HG03354 (cell line): ENCODE results near the gene RAB25.
"Not testable (repeated sequence)": the region's sequence is repeated elsewhere in the genome, so short reads cannot be mapped to it uniquely, and the experiment has no call there.

Source experiments
- ATAC-seq: cut with Tn5 transposase; IDR thresholded peaks from one replicate; pipeline ENCODE4 v1.9.1; 2021; ENCODE audit warnings: mild to moderate bottlenecking; ENCODE audit not compliant: unreplicated experiment, poor library complexity, severe bottlenecking

RAB25 gene

DNA sequence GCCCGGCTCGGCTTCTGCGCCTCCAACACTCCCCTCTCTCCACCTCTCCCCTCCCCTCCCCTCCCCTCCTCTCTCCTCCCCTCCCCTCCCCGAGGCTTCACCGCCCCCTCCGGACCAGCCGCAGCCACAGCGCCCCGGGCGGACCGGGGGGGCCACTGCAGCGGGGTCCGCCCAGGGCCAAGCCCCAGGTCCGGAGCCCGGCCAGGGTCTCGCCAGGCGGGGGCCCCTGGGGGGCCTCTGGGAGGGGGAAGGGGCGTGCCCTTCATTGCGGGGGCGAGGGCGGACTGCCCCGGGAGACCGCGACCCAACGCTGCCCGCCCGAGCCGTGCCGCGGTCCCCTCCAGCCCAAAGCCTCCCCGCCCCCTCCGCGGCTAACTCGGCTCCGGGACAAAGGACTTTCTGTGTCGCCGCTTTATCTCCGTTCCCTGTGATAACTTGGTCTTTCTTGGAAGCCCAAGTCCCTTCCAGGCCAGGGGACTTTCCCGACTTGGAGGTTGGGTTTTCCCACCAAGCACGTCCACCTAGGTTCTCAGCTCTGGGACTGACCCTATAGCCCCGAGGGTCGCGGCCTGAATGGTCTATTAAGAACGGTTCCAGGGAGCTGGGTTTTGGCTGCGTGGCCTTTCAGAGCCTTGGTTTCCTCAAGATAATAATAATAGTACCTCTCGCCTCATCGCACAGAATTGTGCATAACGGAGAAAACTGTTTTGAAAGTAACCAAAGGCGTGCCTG is 7.0 kb upstream of the RAB25 start, which contains the start of gene UBQLN4:
Gene UBQLN4 (minus strand): TSS at position 31 of the 732 bp plus-strand sequence. CDS start 97 bp downstream, outside the sequence.
- ATAC-seq, result peak; percentile 60

DNA sequence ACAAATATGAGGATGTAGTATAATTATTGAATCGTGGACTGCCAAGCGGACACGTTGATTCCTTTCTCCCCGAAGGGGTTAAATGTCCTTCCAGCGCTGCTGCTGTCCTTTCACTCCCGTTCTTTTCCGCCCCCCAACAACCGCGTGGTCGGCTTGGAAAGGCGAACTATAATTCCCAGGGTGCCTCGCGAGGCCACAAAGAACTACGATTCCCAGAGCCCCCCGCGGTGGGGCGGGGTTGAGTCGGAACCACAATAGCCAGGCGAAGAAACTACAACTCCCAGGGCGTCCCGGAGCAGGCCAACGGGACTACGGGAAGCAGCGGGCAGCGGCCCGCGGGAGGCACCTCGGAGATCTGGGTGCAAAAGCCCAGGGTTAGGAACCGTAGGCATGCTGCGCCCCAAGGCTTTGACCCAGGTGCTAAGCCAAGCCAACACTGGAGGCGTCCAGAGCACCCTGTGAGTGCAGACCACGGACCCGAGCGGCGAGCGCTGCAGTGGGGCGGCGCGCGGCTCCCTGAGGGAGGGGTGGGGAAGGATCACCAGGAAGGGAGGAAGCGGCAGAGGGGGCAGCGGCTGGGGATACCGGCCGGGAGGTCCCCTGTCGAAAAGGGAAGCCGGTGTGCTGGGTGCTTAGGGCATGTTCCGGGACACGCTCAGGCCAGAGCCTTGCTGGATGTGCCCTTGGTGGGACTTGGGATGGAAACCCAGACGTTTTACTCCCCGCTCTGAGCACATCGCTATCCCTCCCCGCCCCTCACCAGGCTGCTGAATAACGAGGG is 6.3 kb upstream of the RAB25 start, which contains the start of gene LAMTOR2:
Gene LAMTOR2 (plus strand): TSS at position 283 of the 781 bp plus-strand sequence. CDS start 108 bp downstream, at position 391.
- peak; percentile 75 for ATAC-seq

DNA sequence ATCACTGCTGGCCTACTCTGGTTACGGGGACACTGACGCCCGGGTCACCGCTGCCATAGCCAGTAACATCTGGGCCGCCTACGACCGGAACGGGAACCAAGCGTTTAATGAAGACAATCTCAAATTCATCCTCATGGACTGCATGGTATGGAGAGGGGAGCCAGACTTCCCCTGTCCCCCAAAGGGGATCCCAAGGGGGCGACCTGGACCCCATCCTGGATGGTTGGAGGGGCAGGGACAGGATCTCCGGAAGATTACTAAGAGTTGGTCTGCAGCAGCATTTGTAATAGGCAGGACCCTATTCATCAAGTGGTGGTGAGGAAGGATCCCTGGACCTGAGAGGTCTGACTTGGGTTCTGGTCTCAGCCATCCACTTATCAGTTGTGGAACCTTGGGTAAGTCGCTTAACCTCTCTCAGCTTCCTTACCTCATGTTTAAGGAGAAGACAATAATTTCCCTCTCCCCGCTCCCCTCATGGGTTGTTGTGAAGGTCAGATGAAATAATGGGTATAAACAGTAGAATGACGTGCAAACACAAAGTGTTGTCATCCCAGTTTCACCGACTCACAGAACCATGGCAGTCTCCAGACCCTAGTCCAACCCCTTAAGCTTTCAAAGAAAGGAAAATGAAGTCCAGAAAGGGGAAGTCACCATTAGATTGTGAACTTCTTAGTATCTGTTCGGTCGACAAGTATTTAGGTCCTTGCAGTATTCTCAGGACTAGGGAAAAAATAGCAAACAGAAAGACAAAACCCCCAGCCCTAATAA is 5.5 kb upstream of the RAB25 start:
- ATAC-seq, result no peak

DNA sequence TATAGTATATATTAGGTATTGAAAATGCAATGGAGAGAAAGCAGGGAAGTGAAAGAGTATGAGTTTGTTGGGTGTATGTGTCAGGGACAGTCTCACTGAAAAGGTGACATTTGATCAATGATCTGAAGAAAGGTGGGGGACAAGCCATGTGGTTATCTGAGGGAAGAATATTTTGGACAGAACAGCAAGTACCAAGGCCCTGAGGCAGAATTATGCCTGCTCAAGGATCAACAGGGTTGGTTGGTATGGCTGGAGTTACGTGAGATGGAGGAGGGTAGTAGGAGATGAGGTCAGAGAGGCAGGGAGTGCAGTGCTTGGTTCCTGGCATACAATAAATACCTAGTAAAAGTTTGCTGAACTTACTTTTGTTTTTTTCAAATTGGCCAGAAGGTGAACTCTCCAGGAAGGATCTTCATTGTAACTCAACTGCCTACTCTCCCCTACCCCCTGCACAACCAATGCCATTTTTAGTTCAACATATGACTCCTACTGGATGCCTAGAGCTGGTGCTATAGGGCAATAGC is 4.6 kb upstream of the RAB25 start:
- ATAC-seq, result no peak

DNA sequence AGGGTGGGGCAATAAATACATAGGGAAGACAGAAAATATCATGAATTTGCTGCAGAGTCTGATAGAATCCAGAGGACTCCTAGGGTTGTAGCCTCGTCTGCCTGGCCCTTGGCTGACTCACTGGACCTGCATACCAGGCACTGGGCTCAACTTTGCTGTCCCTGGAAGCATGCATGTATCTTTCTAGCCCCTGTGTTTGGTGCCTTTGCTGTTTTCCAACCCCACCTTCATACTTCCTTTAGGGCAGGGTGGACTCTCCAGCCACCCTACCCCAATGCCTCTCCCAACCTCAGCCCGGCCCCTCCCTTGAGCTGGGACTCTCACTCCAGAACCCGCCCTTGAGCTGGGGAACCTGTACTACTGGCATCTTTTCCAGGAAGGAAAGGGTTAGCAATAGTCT is 1.2 kb downstream of the RAB25 start:
- no peak for ATAC-seq

DNA sequence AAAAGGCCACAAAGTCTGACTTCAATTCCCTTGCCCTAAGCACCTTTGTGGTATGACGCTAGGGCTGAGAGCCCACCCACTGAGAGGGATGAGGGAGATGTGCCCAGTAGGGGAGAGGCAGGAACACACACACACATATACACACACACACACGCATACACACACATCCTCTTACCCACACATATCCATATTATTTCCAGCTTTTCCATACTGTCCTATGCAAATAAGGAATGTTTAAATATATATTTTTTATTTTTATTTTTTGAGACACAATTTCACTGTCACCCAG is 3.0 kb downstream of the RAB25 start:
- ATAC-seq, result no peak

DNA sequence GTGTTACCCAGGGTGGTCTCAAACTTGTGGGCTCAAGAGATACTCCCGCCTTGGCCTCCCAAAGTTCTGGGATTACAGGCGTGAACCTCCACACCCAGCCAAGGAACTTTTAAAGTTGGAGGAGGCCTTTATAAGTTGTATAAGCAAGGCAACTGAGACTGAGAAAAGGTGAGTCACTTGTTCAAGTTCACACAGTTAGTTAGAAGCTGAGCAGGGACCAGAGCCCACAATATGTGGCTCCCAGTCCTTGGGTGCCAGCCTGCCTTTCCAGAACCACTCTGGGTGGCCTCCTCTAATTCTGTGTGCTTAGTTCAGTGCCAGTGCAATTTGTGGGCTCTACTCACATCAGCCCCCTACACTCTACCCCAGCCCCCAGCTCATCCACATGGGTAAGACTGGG is 3.7 kb downstream of the RAB25 start:
- ATAC-seq, result no peak

DNA sequence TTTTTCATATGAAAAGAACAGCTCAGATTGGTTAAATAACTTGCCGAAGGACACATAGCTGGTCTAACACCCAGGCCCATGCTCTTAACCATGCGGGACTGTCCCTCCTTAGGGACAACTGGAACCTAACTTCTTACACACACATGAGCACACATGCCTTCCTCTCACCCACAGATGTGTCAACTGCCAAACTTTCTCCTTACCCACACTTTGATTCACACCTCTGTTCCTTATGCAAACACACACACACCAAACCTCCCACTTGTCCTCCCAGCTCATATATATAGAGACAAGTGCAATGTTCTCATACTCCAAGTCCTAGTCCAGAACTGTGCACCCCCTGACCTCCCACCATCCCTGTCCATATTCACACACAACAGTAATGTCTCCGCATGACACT is 4.3 kb downstream of the RAB25 start:
- no peak for ATAC-seq

DNA sequence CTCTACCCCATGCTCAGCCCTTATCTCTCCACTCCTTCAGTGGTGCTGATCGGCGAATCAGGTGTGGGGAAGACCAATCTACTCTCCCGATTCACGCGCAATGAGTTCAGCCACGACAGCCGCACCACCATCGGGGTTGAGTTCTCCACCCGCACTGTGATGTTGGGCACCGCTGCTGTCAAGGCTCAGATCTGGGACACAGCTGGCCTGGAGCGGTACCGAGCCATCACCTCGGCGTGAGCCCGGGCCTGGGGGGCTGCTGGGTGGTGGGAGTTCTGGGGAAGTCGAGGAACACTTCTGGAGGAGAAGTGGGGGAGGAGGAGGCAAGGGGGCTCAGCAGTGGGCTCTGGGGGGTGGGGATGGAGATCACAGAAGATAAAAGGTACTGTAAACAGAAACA is 4.9 kb downstream of the RAB25 start:
- ATAC-seq, result no peak

DNA sequence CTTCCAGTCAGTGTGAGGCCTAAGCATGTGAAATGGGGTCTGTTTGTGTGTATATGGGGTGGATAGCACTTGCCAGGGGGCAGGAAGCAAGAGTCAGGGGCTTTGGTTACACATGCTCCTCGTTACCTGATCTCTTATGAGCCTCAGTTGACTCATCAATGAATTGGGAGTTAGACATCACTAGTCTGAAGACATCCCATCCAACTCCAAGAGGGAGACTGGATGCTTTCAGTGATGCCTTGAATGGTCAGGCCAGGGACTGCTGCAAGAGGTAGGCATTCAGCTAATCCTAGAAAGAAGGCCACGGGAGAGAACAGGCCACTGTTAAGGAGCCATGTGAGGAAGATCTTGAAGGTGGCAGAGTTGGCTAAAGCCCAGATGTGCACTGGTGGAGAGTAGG is 6.3 kb downstream of the RAB25 start:
- no peak for ATAC-seq

DNA sequence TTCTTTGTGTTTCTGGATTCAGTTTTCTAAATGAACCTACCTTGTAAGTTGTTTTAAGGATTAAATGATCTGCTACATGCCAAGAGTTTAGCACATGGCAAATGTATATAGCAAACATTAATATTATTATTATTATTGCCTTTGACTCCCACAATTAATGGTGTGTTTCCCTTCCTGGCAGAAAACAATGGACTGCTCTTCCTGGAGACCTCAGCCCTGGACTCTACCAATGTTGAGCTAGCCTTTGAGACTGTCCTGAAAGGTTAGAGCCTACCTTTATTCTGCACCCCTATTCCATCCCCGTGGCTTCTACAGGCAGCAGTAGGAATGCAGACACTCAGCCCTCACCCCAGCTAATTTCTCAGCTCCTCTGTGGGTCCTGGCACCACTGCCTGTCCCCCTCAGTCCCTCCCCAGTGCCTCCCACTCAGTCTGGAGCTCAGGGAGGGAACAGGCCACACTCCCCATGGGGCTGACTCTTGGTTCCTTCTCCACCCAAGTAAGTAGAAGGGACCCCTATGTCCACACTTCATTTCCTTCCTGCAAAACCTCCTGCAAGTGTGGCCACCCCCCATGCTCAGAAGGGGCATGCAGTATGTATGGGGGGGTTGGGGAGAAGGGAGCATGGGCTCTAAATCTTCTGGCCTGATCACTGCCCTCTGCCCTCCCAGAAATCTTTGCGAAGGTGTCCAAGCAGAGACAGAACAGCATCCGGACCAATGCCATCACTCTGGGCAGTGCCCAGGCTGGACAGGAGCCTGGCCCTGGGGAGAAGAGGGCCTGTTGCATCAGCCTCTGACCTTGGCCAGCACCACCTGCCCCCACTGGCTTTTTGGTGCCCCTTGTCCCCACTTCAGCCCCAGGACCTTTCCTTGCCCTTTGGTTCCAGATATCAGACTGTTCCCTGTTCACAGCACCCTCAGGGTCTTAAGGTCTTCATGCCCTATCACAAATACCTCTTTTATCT is 8.8 kb downstream of the RAB25 start:
- no peak for ATAC-seq

DNA sequence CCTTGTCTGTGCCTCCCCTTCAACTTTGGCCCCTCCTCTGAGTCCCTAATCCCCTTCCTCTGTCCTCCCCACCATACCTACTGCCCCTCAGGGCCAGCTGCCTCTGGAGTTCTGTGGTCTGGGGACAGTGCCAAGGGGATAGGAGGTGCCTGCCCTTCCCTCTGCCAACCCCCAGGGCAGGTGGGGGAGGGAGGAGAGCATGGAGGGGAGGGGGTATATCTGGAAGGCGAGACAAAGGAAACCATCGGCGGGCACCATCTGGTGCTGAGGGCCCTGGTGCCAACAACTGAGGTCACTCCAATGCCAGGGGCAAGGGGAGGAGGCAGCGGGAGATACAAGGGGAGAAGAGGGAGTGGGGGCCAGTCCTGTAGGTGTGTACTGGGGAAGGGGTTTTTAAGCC is 9.6 kb downstream of the RAB25 start:
- no peak for ATAC-seq

DNA sequence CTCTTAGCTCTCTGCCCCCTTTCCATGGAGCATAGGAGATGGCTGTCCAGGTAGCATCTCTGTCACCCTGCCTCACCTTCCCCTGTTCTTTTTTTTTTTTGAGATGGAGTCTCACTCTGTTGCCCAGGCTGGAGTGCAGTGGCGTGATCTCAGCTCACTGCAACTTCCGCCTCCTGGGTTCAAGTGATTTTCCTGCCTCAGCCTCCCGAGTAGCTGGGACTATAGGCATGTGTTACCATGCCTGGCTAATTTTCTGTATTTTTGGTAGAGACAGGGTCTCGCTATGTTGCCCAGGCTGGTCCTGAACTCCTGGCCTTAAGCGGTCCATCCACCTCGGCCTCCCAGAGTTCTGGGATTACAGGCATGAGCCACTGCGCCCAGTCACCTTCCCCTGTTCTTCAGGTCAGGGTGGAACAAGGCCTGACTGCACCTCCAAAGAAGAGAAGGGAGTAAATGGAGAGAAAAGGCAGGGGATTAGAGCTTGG is 10.4 kb downstream of the RAB25 start:
- not testable (repeated sequence) for ATAC-seq

DNA sequence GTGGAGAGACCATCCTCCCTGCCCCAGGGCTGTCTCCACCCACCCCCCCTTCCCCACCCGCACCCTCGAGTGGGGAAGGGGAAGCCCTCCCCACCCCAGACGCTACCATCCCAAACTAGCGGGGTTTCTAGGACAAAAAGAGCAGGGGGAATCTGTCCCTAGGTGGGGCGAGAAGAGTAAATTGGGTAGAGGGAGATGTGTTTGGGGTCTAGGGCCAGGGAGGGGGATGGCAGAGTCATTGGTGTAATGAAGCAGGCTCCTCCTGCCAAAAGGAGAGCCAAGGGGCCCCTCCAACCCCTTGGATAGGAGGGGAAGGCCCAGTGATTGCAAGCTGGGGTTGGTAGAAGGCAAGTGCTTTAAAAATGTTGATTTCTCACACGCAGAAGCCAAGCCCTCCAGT is 11.3 kb downstream of the RAB25 start:
- no peak for ATAC-seq

DNA sequence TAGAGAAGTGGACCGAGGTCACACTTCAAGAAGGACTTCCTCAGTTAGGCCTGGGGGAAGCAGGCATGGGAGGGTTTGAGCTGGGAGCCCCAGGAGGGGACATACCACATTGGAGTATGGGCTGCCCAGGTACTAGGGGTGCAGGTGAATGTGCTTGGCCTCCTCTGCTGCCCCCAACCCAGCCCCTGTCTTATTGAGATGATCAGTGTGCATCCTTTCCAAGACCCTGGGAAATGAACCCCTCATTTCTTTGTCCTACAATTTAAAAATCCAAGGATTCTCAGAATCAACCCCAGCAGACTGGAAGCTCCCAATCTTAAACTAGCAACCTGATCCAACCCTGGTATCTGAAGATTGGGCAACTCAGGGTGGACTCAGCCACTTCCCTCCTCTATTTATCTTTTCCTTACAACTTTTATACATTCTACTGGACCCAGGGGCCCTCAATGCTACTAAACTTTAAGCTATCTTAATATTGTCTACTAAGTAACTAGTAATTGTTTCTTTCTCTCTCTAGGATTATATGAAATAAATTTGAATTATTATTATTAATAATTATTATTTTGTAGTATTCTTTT is 12.2 kb downstream of the RAB25 start:
- no peak for ATAC-seq

DNA sequence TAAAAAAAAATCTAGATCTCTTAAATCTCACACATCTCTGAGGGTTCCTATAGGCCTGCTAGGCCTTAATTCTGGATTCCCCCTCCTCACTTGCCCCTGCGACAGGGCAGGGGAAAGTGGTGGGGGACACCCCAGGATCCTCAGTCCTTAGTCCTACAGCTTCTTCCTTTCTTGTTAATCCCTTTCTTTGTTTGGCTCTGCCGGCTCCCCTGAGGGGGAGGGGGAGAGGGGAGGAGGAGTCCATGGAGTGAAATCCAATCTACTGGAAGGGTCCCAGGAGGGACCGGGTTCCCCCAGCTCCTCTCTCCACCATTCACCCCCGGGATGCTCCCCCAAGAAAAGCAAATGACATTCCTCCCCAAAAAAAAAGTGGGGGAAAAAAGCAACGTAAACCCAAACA is 12.8 kb downstream of the RAB25 start:
- ATAC-seq, result no peak

DNA sequence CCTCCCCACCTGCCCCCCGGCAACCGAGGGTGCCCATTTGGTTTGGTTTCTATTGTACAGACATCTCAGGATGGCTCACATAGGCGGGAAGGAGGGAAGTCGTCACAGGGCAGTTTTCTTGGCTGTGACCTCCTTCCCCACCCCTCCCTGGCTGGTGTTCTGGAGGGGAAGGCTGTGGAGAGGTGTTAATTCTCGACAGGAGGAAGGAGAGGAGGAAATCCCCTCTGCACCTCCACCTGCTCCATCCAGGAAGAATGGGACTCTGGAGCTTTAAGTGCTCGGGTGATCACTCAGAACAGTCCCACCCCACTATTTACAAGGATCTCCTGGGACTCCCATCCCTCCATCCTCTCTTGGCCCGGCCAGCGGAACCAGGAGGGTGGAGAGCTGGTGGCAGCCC is 13.7 kb downstream of the RAB25 start:
- ATAC-seq, result no peak

DNA sequence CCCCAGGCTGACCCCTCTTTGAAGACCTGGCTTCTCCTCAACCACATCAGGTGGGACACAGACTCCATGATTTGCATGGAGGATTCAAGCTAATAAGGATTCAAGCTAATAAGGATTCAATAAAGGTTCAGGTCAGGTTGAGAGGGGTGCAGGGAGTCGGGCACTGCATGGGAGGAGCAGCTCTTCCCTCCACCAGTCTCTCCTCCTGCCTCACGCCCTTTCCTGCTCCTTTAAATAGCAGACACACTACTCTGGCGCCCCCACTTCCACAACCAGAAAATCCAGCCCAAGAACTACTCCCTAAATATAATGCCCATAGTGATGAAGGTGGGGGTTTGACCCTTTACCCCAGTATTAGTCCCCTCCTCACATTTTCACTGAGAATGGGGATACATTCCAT is 14.2 kb downstream of the RAB25 start:
- no peak for ATAC-seq

DNA sequence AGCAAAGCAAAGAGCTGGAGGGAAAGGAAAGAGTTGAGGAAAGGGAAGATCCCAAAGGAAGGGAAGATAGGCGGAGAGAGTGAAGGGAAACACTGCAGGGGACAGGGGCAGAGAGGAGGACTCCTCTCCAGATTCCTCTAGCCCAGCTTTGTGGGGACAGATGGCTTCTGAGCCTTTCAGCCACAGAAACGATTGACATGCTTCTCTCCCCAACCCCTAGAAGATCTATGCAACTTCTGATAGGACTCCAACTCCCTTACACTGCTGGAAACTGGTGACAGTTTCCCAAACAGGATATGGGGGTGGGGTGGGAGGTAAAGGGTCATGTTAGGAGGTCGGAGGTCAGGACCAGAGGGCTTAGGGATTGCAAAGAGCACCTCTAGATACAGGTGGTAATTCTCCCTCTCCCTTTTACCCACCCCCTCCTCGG is 14.8 kb downstream of the RAB25 start:
- ATAC-seq, result no peak
